Astrocyte (in vitro differentiated cells and primary cell): ENCODE measurements around the gene CABLES1. TPM values are rescaled to one million over a fixed set of nuclear protein-coding genes. Genes with fewer than 3 reads are reported as not detected.

Source experiments
- DNase-seq: peaks from one replicate; pipeline ENCODE4 v3.0.0-alpha.2; 2010; ENCODE audit warnings: low read depth
- FAIRE-seq: peaks from 2 replicates; lab custom pipeline; 2011; peaks lifted over from hg19 to GRCh38; lab: Jason Lieb, UNC
- H2AFZ ChIP-seq: 2 replicates; pipeline ENCODE4 v1.6.0; 2012; ENCODE audit warnings: low read depth, low read length, inconsistent platforms
- H3K27ac ChIP-seq: 2 replicates; pipeline ENCODE4 v1.5.1; 2011; ENCODE audit warnings: low read depth, low read length, inconsistent platforms
- H3K27me3 ChIP-seq: 2 replicates; pipeline ENCODE4 v1.6.0; 2011; ENCODE audit warnings: low read length, inconsistent platforms; ENCODE audit not compliant: insufficient read depth
- H3K36me3 ChIP-seq: 2 replicates; pipeline ENCODE4 v1.5.1; 2011; ENCODE audit warnings: low read length, inconsistent platforms; ENCODE audit not compliant: insufficient read depth
- H3K4me1 ChIP-seq: 2 replicates; pipeline ENCODE4 v1.5.1; 2011; ENCODE audit warnings: low read length, inconsistent platforms; ENCODE audit not compliant: insufficient read depth
- H3K4me2 ChIP-seq: 2 replicates; pipeline ENCODE4 v1.6.0; 2012; ENCODE audit warnings: low read length, inconsistent platforms
- H3K4me3 ChIP-seq: 2 replicates; pipeline ENCODE4 v1.5.1; 2011; ENCODE audit warnings: low read depth, mild to moderate bottlenecking, low read length, inconsistent platforms; ENCODE audit not compliant: insufficient read depth
- H3K79me2 ChIP-seq: 2 replicates; pipeline ENCODE4 v1.6.0; 2012; ENCODE audit warnings: mild to moderate bottlenecking, low read length, inconsistent platforms; ENCODE audit not compliant: insufficient read depth
- H3K9ac ChIP-seq: 2 replicates; pipeline ENCODE4 v1.6.0; 2012; ENCODE audit warnings: mild to moderate bottlenecking, low read length, inconsistent platforms
- H3K9me3 ChIP-seq: 2 replicates; pipeline ENCODE4 v1.5.1; 2012; ENCODE audit warnings: low read depth, mild to moderate bottlenecking, low read length, inconsistent platforms; ENCODE audit not compliant: insufficient read depth
- H4K20me1 ChIP-seq: 2 replicates; pipeline ENCODE4 v1.6.0; 2012; ENCODE audit warnings: low read length, inconsistent platforms; ENCODE audit not compliant: insufficient read depth
- H3K27ac Mint-ChIP-seq: one replicate; pipeline ENCODE4 v1.8.0; 2021; ENCODE audit warnings: mild to moderate bottlenecking, mixed read lengths; ENCODE audit not compliant: unreplicated experiment
- H3K27me3 Mint-ChIP-seq: one replicate; pipeline ENCODE4 v1.8.0; 2021; ENCODE audit warnings: low read depth, mixed read lengths; ENCODE audit not compliant: unreplicated experiment
- H3K36me3 Mint-ChIP-seq: one replicate; pipeline ENCODE4 v1.8.0; 2021; ENCODE audit warnings: low read depth, mixed read lengths; ENCODE audit not compliant: unreplicated experiment
- H3K4me1 Mint-ChIP-seq: one replicate; pipeline ENCODE4 v1.8.0; 2021; ENCODE audit warnings: low read depth, mixed read lengths; ENCODE audit not compliant: unreplicated experiment
- H3K4me3 Mint-ChIP-seq: one replicate; pipeline ENCODE4 v1.8.0; 2021; ENCODE audit warnings: mild to moderate bottlenecking, moderate library complexity, mixed read lengths; ENCODE audit not compliant: unreplicated experiment
- H3K9me3 Mint-ChIP-seq: one replicate; pipeline ENCODE4 v1.8.0; 2021; ENCODE audit warnings: mild to moderate bottlenecking, mixed read lengths; ENCODE audit not compliant: unreplicated experiment
- EZH2 ChIP-seq: IDR thresholded peaks from 2 replicates; pipeline ENCODE4 v1.6.1; 2012; ENCODE audit warnings: mild to moderate bottlenecking, low read length, inconsistent platforms; ENCODE audit not compliant: insufficient read depth
- total RNA-seq: library from RNA; stranded (reverse); gene quantifications from 2 replicates; pipeline ENCODE4 v1.2.1, GENCODE V29; 2021
- TF ChIP-seq, protein P1 (sequence below): IDR thresholded peaks from 2 replicates; pipeline ENCODE4 v1.5.1; 2011; ENCODE audit warnings: low read depth, mild to moderate bottlenecking, inconsistent platforms, low read length, moderate library complexity; ENCODE audit not compliant: insufficient read depth

The CABLES1 gene
- total RNA-seq, 1 donor from 2014 or later: 14.5 TPM

DNA sequence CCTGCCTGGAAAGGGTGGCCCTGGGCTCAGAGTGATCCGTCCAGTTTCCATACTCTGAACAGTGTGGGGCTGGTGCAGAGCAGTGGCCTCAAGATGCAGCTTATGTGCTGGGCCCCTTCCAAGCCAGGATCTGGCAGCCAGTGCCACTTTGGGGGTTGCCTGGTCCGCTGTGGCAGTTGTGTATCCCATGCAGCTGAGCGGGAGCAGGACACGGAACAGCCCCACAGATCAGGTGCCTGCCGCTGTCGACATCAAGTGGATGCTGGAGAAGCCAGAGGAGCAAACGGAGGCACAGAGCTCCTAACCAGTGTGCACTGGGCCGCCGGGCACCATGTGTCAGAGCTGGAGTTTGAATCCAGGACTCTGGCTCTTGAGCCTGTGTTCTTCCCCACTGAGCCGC is 112.0 kb downstream of the CABLES1 start:
- Histone ChIP-seq H4K20me1 (no peaks in the 10 kb centered on the region), H3K9me3 (no peaks in the 10 kb centered on the region), H3K36me3 (no peaks in the 10 kb centered on the region), H3K9ac (no peak overlapping the region), H3K79me2 (no peaks in the 10 kb centered on the region), H2AFZ (no peak overlapping the region), H3K4me3 (no peak overlapping the region), H3K27me3 (no peaks in the 10 kb centered on the region), H3K4me2 (no peak overlapping the region), H3K4me1 (no peaks in the 10 kb centered on the region), H3K27ac (no peak overlapping the region)
- peak overlapping the region; percentile 8 for H3K4me3 Mint-ChIP-seq
- H3K9me3 Mint-ChIP-seq: peaks cover 3% of the 10 kb centered on the region
- DNase-seq: no peak
- peaks cover 30% of the 10 kb centered on the region for H3K36me3 Mint-ChIP-seq
- no peak for TF ChIP-seq EZH2
- TF ChIP-seq, protein P1, sequence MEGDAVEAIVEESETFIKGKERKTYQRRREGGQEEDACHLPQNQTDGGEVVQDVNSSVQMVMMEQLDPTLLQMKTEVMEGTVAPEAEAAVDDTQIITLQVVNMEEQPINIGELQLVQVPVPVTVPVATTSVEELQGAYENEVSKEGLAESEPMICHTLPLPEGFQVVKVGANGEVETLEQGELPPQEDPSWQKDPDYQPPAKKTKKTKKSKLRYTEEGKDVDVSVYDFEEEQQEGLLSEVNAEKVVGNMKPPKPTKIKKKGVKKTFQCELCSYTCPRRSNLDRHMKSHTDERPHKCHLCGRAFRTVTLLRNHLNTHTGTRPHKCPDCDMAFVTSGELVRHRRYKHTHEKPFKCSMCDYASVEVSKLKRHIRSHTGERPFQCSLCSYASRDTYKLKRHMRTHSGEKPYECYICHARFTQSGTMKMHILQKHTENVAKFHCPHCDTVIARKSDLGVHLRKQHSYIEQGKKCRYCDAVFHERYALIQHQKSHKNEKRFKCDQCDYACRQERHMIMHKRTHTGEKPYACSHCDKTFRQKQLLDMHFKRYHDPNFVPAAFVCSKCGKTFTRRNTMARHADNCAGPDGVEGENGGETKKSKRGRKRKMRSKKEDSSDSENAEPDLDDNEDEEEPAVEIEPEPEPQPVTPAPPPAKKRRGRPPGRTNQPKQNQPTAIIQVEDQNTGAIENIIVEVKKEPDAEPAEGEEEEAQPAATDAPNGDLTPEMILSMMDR: no peak
- FAIRE-seq: no peak
- no peaks in the 10 kb centered on the region for H3K27me3 Mint-ChIP-seq
- H3K4me1 Mint-ChIP-seq: no peaks in the 10 kb centered on the region
- no peak overlapping the region for H3K27ac Mint-ChIP-seq

DNA sequence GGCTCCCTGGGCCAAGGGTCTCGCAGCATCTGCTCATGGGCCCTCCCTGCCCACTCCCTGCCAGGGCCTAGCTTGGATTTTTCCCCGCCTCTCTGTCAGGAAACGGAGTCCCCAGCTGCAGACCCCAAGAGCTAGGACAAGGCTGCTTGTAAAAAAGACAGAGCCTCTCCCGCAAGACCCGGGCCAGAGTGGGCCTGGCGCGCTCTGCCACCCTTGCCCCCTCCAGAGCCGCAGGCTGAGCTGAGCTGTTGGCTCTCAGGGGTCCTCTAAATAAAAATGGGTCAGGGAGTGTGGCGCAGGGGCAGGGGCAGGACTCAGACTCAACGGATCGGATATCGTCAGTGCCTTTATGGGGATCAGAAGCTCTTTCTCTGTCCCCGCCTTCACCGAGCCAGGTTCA is 112.6 kb downstream of the CABLES1 start:
- Histone ChIP-seq H3K4me2 (no peak overlapping the region), H3K4me1 (no peaks in the 10 kb centered on the region), H3K27me3 (no peaks in the 10 kb centered on the region), H3K36me3 (no peaks in the 10 kb centered on the region), H3K27ac (no peak overlapping the region), H4K20me1 (no peaks in the 10 kb centered on the region), H2AFZ (no peak overlapping the region), H3K9me3 (no peaks in the 10 kb centered on the region), H3K9ac (no peak overlapping the region), H3K4me3 (no peak overlapping the region), H3K79me2 (no peaks in the 10 kb centered on the region)
- DNase-seq (no peak), FAIRE-seq (no peak)
- Mint-ChIP-seq H3K4me1 (no peaks in the 10 kb centered on the region), H3K4me3 (no peak overlapping the region), H3K9me3 (peaks cover 3% of the 10 kb centered on the region), H3K27me3 (no peaks in the 10 kb centered on the region), H3K36me3 (peaks cover 32% of the 10 kb centered on the region), H3K27ac (no peak overlapping the region)
- TF ChIP-seq, protein P1: no peak
- TF ChIP-seq EZH2: no peak

DNA sequence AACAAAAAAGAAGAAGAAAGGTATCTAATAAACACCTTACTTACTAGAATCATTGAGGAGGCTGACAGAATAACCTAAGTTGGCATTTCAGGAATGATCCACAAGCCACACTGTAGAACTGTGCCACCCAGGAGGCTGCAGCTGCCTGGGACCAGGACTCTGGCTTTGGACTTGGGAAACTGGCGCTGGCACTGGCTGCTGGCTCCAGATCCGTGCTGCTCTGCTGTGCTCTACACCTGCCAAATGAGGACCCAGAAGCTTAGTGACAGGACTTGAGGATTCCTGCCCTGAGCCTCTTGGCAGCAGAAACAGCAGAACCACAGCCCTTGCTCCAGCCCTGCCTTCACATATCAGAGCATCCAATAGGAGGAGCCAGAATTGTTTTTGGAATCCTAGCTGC is 113.5 kb downstream of the CABLES1 start:
- FAIRE-seq (no peak), DNase-seq (no peak)
- H4K20me1 ChIP-seq: no peaks in the 10 kb centered on the region
- Mint-ChIP-seq H3K27ac (no peak overlapping the region), H3K9me3 (peaks cover 7% of the 10 kb centered on the region), H3K4me3 (no peak overlapping the region), H3K4me1 (no peaks in the 10 kb centered on the region), H3K27me3 (no peaks in the 10 kb centered on the region), H3K36me3 (peaks cover 39% of the 10 kb centered on the region)
- H3K4me1 ChIP-seq: no peaks in the 10 kb centered on the region
- no peaks in the 10 kb centered on the region for H3K36me3 ChIP-seq
- H3K9me3 ChIP-seq: no peaks in the 10 kb centered on the region
- no peak overlapping the region for H3K27ac ChIP-seq
- H3K27me3 ChIP-seq: no peaks in the 10 kb centered on the region
- H3K79me2 ChIP-seq: no peaks in the 10 kb centered on the region
- H3K9ac ChIP-seq: no peak overlapping the region
- no peak overlapping the region for H3K4me2 ChIP-seq
- no peak overlapping the region for H3K4me3 ChIP-seq
- no peak overlapping the region for H2AFZ ChIP-seq
- TF ChIP-seq, protein P1: no peak
- TF ChIP-seq EZH2: no peak
